RPMI8226 (cell line): ENCODE measurements around the gene GJD2.

Source experiments
- DNase-seq: peaks from one replicate; pipeline ENCODE4 v3.0.0-alpha.2; 2015

The GJD2 gene

GRCh38 chr15:34772312-34772711 is 17.5 kb upstream of the GJD2 start:
- DNase-seq, result no peak

GRCh38 chr15:34769711-34770110 is 14.9 kb upstream of the GJD2 start:
- no peak for DNase-seq

- no peak for DNase-seq
These were observed 13.7 kb upstream of the GJD2 start for GRCh38 chr15:34768530-34768929.

DNA sequence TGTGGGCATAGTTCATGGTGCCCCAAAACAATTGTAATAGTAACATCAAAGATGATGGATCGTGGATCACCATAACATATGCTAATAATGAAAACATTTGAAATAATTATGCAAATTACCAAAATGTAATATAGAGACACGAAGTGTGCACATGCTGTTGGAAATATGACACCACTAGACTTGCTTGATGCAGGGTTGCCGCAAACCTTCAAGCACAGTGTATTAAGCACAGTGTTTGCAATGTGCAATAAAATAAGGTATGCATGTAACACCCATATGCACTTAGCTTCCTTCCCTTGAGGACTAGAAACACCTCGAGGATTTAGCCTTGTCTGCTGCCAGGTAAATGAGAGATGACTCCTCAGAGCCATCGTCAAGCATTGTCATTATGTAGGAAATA is 10.9 kb upstream of the GJD2 start:
- no peak for DNase-seq

- DNase-seq, result no peak
These were observed 6.1 kb upstream of the GJD2 start for GRCh38 chr15:34760909-34761308.

DNA sequence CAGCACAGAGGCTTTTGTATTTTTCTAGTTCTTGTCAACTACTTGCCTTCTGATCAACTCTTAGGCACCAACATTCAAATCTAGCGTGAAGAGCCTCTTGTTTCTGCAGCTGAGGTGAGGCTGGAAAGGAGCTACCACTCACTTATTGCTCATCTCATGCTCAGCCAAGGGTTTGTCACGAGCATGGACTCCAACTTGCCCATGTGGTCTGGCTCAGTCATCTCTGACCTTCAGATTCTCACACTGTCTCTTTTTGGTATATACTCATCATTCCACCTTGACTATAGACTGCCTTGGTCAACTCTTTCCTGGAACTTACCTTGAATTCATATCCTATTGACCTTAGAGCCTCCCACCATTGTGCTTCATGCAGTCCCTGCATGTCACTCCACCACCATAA is 5.2 kb upstream of the GJD2 start:
- no peak for DNase-seq

DNA sequence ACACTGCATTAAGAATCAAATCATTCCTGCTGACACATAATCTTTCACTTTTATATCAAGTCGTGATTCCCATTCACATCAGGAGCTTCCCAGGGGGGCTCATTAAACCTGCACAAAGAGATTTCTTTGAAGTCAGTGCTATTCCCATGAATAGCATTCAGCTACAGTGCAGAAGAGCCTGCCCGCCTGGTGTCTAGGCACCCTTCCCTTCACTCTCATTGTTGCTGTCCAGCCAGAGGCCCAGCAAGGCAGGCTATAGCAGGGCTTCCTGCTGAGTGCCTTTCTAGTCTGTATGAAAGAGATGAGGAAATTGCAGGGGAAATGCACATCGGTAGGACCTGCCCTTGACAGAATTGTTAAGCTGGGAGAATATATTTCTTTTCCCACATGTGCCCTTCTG is 4.5 kb upstream of the GJD2 start:
- DNase-seq, result no peak

GRCh38 chr15:34757262-34757661 is 2.5 kb upstream of the GJD2 start:
- no peak for DNase-seq

- no peak for DNase-seq
These were observed 598 bp upstream of the GJD2 start for GRCh38 chr15:34755419-34755773.

- no peak for DNase-seq
These were observed 612 bp downstream of the GJD2 start for GRCh38 chr15:34754171-34754601.

- no peak for DNase-seq
These were observed 1.4 kb downstream of the GJD2 start for GRCh38 chr15:34753236-34753894.

GRCh38 chr15:34749691-34750090 is 5.1 kb downstream of the GJD2 start:
- DNase-seq, result no peak

DNA sequence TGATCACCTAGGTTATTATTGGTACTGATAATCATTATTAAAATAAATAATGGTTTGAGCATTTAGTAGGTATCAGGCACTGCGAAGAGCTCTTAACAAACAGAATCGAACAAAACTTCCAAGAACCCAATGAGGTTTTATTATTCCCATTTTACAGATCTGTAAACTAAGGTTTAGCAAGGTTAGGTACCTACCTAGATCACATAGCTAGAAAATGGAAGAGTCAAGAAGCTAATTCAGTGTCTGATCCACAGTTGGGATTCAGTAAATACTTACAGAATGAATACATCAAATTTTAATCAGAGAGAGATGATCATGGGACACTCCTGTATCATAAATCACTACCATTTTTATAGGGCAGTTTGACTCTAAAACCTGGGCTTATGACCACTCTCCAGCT is 15.5 kb downstream of the GJD2 start:
- DNase-seq, result no peak

DNA sequence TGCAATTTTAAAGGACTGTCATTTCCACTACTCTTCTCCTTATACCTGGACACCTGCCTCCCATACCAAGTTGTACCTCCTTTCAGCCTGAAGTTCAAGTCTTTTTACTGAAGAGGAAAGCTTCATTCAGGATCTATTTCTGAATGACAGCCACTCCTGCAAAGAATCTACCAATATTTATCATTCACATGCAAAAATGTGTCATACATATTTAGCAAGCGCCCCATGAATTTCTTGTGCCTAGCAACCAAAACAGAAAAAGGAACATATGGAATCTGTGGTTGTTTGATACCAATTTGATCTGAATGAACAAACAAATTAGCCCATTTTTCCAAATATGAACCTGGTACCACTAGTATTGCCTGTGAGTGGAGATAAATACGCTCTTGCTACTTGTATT is 16.8 kb downstream of the GJD2 start:
- DNase-seq, result no peak

DNA sequence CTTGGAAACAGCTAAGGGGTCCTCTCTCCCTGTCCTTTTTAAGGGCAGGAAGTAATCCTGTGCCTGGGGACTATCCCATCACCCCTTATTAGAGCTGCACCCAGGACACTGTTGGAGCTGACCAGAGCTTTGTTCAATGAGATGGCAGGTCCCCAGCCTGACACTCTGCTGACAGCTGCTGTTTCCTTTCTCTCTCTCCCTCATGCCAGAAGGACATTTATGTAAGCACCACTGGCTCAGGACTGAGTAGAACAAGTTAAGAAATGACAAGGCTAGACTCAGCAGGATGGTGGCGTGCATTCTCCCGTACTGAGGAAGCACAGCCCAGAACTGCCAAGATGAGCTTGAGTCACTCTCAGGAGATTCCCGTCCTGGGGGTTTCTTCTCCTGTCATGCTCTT is 17.3 kb downstream of the GJD2 start:
- no peak for DNase-seq

DNA sequence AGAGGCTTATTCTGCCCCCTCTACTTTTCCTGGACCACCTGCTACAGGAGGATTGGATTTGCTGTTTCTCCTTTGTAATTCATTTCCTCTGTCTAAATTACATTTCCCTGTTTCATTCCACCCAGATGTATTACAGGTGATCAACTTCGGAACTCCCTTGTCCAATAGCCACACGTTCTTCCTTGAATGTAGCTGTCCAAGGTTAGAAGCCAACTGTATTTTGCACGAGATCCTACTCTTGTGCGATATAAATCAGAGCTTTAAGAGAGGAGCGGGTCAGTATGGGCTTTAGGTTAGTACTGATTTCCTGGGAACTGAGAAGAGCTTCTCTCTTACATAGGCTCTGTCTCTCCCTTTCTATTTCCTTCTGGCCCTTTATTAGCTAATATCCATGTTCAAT is 20.5 kb downstream of the GJD2 start:
- no peak for DNase-seq

DNA sequence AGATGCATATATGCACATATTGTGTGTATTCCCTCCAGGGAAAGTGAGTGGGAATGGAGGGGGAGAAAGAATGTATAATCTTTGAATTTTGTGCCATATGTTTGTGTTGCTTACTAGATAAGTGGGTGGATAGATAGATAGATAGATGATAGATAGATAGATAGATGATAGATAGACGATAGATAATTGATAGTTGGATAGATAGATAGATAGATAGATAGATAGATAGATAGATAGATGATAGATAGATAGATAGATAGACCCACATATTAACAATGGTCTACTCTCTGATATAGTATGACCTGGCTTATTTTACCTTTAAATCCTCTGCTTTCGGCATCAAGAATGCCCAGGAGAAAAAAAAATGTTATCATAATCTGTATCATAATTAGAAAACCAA is 21.2 kb downstream of the GJD2 start:
- DNase-seq, result no peak

DNA sequence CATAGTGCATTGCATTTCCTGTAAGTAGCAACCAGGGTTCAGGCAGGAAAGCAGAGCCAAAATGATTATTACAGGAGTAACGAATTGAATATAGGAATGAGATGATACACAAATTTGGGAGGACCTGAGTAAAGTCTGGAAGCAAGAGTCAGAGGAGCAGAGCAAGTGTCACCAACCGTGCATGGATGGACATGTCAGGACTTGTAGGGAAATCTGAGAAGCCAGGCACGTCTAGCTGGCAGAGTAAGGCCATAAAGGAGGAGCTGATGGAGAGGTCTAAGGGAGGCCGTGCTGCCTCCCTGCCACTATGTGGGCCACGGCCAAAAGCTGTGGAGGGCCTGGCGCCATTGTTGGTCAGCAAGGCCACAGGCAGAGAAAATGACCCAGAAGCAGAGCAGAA is 22.4 kb downstream of the GJD2 start:
- no peak for DNase-seq

GRCh38 chr15:34730701-34731100 is 24.1 kb downstream of the GJD2 start:
- no peak for DNase-seq

GRCh38 chr15:34729886-34730285 is 24.9 kb downstream of the GJD2 start:
- no peak for DNase-seq

DNA sequence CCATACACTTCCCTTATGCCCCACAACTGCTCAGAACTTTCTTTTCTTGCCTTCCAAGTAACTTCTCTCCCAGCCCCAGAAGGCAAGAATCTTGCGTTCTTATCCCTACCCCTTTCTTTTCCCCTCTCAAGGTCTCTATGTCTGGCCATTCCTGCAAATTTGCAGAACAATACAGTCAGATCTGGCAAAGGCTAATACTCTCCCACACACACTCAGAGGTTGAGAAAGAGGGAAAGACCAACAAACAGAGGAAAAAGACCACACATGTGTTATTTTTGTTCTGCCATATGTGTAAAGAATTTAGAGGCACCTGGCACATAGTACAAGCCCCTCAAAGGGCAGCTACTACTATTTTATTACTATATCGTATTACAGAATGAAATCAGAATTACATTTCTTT is 25.7 kb downstream of the GJD2 start:
- DNase-seq, result no peak

GRCh38 chr15:34726406-34727100 is 28.2 kb downstream of the GJD2 start:
- DNase-seq, result no peak

DNA sequence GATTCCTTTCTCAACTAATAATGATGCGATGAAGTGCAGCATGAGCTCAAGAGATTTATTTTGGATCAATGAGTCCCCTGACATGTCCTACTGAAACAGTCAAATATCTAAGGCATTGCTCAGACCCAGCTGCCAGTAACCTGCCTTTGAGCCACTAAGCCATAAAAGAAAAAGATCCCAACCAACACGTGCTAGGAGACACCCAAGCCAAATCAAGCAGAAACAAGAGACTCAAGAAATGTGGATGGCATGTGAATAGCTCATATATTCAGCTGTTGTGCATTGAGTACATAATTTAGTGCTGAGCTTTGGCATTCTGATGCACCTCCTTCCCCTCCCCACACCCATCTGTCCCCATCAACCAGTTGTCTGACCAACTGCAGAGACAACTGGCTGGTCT is 29.2 kb downstream of the GJD2 start:
- no peak for DNase-seq

- DNase-seq, result no peak
These were observed 30.3 kb downstream of the GJD2 start for GRCh38 chr15:34724481-34724880.

DNA sequence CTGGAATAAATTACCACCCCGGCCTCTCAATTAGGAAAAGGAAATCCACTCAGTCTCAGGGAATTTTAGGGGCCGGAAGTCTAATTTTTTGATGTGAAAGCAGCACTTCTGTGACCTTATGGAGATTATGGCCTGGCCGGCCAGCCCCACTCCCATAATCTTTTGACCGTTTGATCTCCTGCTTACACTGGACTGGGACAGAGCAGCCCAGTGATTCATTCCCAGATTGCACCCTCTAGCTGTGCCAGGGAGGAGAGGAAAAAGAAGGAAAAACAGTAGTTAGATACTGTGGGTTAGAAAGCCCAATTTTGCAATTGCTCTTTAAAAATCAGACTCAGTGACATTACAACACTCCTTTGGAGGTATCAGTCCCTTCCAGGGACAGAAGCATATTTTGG is 32.4 kb downstream of the GJD2 start:
- DNase-seq, result no peak
